Raji (cell line): ENCODE measurements around the gene IL4R.

ENCODE experiments used
- POLR2A ChIP-seq: IDR thresholded peaks from 2 replicates; pipeline ENCODE4 v1.6.1; 2011; ENCODE audit warnings: low read depth, low read length, control low read depth; ENCODE audit not compliant: insufficient read depth

IL4R gene

DNA sequence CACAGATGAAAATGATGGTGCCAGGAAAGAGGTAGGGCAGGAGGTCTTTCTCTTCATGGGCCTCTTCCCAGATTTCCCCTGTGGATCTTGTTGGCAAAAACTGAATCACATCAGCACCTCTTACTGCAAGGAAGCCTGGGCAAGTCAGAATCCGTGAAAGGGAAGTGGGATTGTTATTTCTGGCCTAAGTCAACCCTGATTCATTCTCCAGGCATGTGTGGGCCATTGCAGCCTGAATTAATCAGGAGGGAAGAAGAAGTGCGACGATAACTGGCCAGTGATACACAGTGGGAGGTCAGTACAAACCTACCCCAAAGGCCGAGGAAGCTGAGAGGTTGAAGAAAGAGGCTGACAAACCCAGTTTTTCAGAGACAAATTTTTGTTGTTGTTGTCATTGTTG lies 27.3 kb upstream of the IL4R start:
- no peak for TF ChIP-seq POLR2A

DNA sequence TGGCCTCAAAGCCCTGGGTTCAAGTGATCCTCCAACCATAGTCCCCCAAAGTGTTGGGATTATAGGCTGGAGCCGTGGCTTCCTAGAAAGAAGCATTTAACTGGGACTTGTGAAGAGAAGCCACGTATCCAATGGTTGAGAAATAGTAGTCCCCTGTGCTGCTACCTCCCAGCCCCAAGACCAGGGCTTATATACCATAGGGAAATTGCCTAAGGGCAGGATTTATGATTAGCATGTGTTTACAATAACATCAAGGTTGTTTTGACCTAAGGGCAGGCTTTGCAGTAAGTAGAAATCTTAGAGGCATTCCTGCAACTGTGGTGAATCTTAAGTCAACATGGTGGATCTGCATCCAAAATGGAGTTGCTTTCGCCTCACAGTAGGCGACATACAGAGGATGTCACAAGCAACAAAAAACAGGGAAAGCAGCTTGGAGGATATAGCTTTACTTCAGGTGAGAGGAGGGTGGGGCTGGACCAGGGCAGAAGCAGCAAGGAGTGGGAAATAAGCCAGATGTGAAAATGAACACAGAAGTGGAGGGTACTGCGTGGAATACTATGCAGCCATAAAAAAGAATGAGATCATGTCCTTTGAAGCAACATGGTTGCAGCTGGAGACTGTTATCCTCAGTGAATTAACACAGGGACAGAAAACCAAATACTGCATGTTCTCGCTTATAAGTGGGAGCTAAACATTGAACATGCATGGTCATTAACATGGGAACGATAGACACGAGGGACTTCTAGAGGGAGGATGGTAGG lies 26.5 kb upstream of the IL4R start:
- no peak for TF ChIP-seq POLR2A

DNA sequence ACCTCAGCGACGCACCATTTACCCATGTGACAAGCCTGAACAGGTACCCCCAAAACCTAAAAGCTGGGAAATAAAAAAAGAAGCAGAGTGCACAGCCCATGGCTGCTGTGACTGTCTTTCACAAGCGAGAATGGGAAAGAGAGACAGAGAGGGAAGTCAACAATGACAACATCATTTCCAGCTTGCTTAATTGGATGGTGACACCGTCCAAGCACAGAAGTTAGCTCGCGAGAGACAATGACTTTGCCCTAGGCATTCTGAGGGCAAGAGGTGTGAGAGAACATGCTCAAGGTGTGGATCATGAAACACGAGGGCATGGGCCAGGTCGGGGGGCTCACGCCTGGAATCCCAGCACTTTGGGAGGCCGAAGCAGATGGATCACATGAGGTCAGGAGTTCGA lies 25.9 kb upstream of the IL4R start:
- no peak for TF ChIP-seq POLR2A

DNA sequence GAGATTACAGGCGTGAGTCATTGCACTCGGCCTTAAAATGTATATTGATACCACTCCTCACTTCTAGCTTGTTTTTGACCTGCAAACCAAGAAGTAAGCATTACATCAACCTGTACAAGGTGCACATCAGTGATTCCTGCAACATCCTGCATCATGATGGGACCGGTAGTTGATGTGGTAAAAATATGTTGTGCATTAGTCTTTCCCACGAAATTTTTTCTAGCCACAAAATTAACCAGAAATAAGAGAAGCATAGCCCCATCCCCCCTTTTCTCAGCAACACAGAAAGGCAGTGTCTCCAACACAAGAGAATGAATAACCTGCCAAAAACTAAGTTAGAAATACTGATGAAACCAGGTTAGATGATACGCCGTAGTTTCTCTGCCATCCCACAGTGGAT lies 24.1 kb upstream of the IL4R start:
- TF ChIP-seq POLR2A, result no peak

DNA sequence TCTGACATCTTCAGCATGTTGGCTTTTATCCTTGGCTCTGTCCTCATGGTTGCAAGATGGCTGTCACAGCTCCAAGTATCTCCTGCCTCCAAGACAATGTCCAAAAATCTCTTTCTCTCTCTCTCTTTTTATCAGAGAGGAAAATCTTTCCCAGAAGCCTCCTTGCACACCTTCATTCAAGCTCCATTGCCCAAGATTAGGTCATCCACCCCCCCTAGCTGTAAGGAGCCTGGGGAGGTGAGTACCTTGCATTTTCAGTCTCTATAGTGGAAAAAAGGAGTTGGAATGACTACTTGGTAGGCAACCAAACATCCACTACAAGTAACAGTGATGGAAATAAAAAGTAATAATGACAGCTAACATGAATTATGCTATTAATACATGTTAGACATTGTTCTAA lies 23.2 kb upstream of the IL4R start:
- no peak for TF ChIP-seq POLR2A

DNA sequence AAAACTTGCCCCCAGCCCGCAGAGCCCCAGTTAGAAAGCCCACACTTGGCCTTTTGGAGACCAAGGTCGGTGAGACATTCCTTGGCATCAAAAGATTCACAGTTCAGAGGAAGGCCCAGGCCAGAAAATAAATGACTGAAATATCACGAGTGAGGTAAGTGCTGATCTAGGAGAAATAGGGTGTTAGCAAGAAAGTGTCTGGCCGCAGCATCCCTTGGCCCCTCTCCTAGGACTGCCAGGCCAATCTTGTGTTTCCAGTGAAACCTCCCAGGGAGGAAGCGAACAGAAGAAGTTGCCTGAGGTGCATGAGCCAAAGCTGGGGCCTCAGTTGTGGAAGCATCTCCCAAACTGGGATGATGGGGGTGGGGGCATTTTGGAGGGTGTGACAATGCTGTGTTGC lies 22.7 kb upstream of the IL4R start:
- TF ChIP-seq POLR2A, result no peak

DNA sequence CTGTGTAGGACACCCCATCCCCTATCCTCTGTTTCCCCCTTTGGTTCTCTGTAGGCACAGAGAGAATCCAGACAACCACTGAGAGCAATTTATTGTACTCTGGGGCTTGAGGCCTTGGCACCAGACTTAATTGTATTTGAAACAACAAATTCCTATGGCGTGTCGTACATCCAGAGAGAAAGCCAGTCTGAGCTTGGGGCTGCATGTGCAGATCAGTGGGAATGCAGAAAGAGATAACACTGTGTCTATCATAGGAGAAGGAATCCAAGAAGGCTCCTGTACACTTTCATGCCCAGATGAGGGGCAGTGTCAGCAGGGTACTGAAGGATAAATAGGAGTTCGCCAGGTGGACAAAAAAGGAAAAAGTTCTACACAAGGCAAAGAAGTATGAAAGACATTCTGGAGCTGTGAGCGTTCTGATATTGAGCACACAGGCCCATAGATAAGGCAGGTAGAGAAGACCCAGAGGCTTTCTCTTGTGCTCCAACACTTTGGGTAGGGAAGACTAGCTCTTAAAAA lies 22.0 kb upstream of the IL4R start:
- no peak for TF ChIP-seq POLR2A

DNA sequence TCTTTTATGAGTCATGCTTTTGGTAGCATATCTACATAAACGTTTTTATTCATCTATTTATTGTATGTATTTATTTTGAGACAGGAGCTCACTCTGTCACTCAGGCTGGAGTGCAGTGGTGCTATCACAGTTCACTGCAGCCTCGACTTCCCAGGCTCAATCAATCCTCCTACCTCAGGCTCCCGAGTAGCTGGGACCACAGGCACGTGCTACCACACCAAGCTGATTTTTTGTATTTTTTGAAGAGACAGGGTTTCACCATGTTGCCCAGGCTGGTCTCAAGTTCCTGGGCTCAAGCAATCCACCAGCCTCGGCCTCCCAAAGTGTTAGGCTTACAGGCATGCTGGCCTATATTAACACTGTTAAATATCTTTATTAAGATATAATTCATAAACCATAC lies 20.4 kb upstream of the IL4R start:
- no peak for TF ChIP-seq POLR2A

DNA sequence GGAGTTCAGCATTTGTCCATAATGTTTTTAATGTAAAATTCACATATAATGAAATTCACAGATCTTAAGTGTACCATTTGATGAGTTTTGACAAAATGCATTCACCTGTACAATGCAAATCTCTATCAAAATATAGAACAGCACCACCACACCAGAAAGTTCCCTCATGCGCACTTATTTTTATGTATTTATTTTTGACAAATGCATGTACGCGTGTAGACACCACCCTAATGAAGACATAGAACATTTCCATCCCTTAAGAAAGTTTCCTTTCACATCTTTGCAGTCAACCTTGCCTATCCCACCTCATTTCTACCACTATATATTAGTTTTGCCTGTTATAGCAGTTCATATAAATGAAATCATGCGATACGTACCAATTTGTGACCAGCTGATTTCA lies 15.6 kb upstream of the IL4R start:
- no peak; the same call in 1 of the 2 replicates for TF ChIP-seq POLR2A

DNA sequence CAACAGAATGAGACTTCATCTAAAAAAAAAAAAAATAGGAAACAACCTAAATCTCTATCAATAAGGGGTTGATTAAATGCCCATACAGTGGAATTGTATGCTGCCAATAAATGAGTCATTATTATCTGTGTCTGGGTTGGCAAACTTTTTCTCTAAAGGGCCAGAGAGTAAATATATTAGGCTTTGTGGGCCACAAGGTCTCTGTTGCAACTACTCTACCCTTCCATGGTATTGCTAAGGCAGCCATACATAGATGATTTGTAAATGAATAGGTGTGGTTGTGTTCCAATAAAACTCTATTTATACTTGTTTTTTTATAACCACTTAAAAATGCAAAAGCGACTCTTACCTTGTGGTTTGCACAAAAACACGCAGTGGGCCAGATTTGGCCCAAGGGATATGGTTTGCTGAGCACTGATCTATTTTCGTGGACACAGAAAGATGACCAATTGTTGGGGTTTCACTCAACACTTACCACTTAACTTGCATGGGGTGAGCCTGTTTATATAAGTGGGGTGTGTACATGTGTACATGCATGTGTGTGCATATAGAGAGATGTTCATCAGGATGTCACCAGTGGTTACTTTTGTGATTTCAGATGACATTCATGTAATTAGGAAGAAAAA lies 12.4 kb upstream of the IL4R start:
- peak; percentile 37 for TF ChIP-seq POLR2A

DNA sequence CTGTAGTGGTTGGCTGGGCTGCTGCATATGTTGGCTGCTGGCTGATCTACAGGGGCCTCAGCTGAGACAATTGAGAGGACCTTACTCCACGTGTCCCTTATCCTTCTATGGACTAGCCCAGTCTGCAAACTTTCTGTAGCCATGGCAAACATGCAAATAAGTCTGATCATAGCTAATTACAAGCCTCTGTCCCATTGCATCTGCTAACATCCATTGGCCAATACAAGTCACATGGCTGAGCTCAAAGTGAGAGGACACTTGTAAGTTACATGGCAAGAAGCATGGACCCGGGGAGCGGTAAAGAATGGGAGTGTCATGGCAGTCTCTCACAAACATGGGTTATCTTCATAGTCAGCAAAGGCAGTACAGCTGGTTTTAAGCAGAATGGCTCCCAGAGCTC lies 11.6 kb upstream of the IL4R start:
- peak; percentile 74; the same call in 1 of the 2 replicates for TF ChIP-seq POLR2A

DNA sequence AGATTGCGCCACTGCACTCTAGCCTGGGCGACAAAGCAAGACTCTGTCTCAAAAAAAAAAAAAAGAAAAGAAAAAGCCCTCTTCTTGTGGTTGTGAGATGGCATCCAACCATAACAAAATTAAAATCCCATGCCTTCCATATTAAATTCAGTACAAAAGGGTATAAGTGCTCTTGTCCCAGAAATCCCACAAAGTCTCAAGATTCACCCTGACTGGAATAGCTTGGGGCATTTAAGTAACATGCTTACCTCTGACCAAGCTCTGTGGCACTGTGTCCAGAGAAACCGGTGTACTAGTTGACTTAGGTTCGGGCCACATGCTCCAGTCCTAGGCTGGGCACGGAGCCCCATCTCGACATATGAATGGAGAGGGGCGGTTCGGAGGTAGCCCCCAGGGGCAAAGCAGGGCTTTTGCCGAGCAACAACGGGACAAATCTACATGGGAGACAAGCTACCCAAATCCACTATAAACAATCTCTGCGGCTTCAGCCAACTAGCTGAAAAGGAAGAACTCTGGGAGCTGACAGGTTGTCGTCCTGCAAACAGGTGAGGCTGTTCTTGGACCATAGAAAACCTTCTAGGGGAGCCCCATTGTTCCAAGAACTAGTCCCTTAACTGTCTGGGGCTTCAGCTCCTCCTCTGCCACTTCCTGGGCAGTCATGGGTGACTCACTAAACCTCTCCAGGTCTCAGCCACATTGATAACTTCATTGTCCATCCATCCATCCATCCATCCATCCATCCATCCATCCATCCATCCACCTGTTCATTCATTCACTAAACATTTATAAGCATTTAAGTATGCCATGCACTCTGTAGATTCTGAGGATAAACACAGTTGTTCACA lies 10.3 kb upstream of the IL4R start:
- no peak for TF ChIP-seq POLR2A

DNA sequence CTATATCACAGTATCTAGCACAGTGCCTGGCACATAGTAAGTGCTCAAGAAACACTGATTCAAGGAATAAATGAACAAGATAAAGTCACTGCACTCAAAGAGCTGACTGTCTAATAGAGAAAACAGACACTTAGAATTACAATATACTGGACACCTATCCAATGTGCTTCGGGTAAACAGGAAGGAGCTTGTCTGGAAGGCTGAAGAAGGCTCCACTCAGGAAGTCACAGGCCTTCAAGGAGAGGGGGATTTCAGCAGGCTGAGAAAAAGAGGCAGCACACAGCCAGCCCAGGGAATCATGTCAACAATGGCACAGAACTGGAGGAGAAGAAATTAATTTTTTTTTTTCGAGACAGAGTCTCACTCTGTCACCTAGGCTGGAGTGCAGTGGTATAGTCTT lies 9.7 kb upstream of the IL4R start:
- TF ChIP-seq POLR2A, result no peak

DNA sequence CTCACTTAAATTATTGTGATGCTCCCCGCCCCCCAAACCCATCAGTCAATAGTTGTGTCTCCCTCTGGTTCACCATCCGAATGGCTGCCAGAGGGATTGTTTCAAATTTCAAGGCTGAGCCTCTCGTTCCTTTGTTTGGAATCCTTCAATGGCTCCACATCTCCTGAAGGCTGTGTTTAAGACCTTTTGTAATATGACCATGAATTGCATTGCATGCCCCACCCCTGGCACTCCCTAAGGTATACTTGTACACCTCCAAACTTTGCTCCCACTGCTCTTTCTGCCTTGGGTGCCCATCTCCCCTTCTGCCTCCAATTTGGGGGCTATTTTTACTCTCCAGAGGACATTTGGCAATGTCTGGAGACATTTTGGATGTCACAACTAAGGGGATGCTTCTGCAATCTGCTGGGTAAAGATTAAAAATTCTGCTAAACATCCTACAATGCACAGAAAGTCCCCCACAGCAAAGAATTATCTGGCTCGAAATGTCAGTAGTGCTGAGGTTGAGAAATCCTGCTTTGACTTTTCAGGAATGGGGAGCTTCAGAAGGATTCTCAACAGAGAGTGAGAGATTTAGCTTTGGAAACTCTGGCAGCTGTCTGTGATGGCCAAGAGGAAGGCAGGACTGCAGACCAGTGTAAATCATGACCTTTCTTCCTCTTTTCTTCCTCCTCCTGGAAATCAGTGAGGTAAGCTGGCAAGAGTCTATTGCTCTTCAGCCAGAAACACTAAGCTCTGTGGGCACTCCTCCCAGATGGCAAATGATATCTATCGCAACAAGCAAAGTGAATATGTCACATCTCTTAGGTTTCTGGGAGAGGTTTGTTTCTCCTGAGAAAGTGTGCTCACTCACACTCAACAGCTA lies 8.7 kb upstream of the IL4R start:
- no peak for TF ChIP-seq POLR2A
